Loucy (cell line): ENCODE data around the gene VDAC1.

Experiments
- EZH2phosphoT487 ChIP-seq: fragments of 200-600 bp; IDR thresholded peaks from 2 replicates; pipeline ENCODE4 v1.6.1; 2018; ENCODE audit warnings: antibody characterized with exemption, mild to moderate bottlenecking, moderate library complexity, borderline replicate concordance
- TF ChIP-seq, protein P1 (sequence below): fragments of 200-600 bp; sonication (generic); conservative IDR thresholded peaks from 2 replicates; pipeline ENCODE4 v1.5.1; 2014; ENCODE audit warnings: mild to moderate bottlenecking, antibody characterized with exemption, low read length

- TF ChIP-seq, protein P1, sequence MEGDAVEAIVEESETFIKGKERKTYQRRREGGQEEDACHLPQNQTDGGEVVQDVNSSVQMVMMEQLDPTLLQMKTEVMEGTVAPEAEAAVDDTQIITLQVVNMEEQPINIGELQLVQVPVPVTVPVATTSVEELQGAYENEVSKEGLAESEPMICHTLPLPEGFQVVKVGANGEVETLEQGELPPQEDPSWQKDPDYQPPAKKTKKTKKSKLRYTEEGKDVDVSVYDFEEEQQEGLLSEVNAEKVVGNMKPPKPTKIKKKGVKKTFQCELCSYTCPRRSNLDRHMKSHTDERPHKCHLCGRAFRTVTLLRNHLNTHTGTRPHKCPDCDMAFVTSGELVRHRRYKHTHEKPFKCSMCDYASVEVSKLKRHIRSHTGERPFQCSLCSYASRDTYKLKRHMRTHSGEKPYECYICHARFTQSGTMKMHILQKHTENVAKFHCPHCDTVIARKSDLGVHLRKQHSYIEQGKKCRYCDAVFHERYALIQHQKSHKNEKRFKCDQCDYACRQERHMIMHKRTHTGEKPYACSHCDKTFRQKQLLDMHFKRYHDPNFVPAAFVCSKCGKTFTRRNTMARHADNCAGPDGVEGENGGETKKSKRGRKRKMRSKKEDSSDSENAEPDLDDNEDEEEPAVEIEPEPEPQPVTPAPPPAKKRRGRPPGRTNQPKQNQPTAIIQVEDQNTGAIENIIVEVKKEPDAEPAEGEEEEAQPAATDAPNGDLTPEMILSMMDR = no peak
- no peak for TF ChIP-seq EZH2phosphoT487
These were observed 45.1 kb downstream of the VDAC1 start for GRCh38 chr5:133959643-133960042.
